HepG2 (cell line): ENCODE measurements around the gene SCN4B. TPM values are rescaled to one million over a fixed set of nuclear protein-coding genes. Genes with fewer than 3 reads are reported as not detected.

Experiments
- ATAC-seq: fragments of 200-7000 bp; cut with Tn5 transposase; 3 replicates; pipeline ENCODE4 v1.9.1; 2020; ENCODE audit warnings: mild to moderate bottlenecking, moderate library complexity
- BruUV-seq: library from RNA; stranded (reverse); fragments of 400-500 nt; replicated peaks from 2 replicates; lab custom pipeline; 2021; lab: Mats Ljungman, UMichigan
- CTCF ChIA-PET: fragments of 300-600 bp; formaldehyde crosslinking; extraction: SDS; loops from one replicate; lab custom pipeline; 2021; ENCODE audit warnings: low total read pairs, inconsistent platforms, low intra/inter-chr PET ratio; lab: Yijun Ruan, JAX
- POLR2A ChIA-PET: fragments of 350-600 bp; sonication (Branson Sonifier 250); formaldehyde crosslinking; loops from one replicate; lab custom pipeline; 2020; ENCODE audit warnings: antibody characterized with exemption, inconsistent platforms; lab: Yijun Ruan, JAX
- DNase-seq: peaks from one replicate; pipeline ENCODE4 v3.0.0-alpha.2; 2015; ENCODE audit warnings: low spot score
- FAIRE-seq: peaks from 3 replicates; lab custom pipeline; 2011; peaks lifted over from hg19 to GRCh38; lab: Jason Lieb, UNC
- H2AFZ ChIP-seq: one replicate; pipeline ENCODE4 v1.6.1; 2011; ENCODE audit warnings: low read length, inconsistent platforms
- H3K27ac ChIP-seq: fragments of 300-600 bp; 3 replicates; pipeline ENCODE4 v1.8.0; 2011; ENCODE audit warnings: mixed run types, mild to moderate bottlenecking, mixed read lengths, low read length, inconsistent platforms; ENCODE audit not compliant: insufficient read depth; ENCODE audit errors: extremely low read length
- H3K27me3 ChIP-seq, 2 experiments: fragments of 200-600 bp in 1 of 2; 2 replicates in 1 of 2; 3 replicates in 1 of 2; pipeline versions ENCODE4 v1.6.0 to v1.8.0; 2011; ENCODE audit warnings: low read length in 2 of 2, mild to moderate bottlenecking in 2 of 2, moderate library complexity in 2 of 2, inconsistent platforms in 1 of 2; ENCODE audit not compliant: insufficient read depth in 2 of 2, control insufficient read depth in 1 of 2
- H3K36me3 ChIP-seq, 2 experiments: fragments of 200-600 bp in 1 of 2; replicated peaks in 1 of 2; 2 replicates in 1 of 2; 3 replicates in 1 of 2; pipeline versions ENCODE4 v1.5.1 to v1.8.0; 2011; ENCODE audit warnings: low read length in 2 of 2, inconsistent platforms in 1 of 2; ENCODE audit not compliant: insufficient read depth in 2 of 2, control insufficient read depth in 1 of 2
- H3K4me1 ChIP-seq: 2 replicates; pipeline ENCODE4 v1.5.1; 2012; ENCODE audit warnings: low read length, inconsistent platforms; ENCODE audit not compliant: insufficient read depth
- H3K4me2 ChIP-seq: 2 replicates; pipeline ENCODE4 v1.6.0; 2011; ENCODE audit warnings: low read depth, low read length, inconsistent platforms
- H3K4me3 ChIP-seq, 3 experiments: fragments of 200-600 bp in 1 of 3; sonication (generic), shearing (Covaris generic) in 1 of 3; replicated peaks in 1 of 3; 2 replicates each; pipeline ENCODE4 v1.5.1; 2011 to 2016; ENCODE audit warnings: low read length in 3 of 3, inconsistent platforms in 2 of 3, low read depth in 2 of 3, mild to moderate bottlenecking in 2 of 3, control low read depth in 1 of 3, mixed read lengths in 1 of 3; ENCODE audit not compliant: insufficient read depth in 1 of 3
- H3K79me2 ChIP-seq: one replicate; pipeline ENCODE4 v1.6.1; 2011; ENCODE audit warnings: low read length, inconsistent platforms; ENCODE audit not compliant: insufficient read depth
- H3K9ac ChIP-seq: 2 replicates; pipeline ENCODE4 v1.6.0; 2011; ENCODE audit warnings: mild to moderate bottlenecking, low read depth, low read length, inconsistent platforms; ENCODE audit not compliant: insufficient read depth
- H3K9me3 ChIP-seq: 2 replicates; pipeline ENCODE4 v1.5.1; 2012; ENCODE audit warnings: mild to moderate bottlenecking, low read length
- H4K20me1 ChIP-seq: 2 replicates; pipeline ENCODE4 v1.6.0; 2011; ENCODE audit warnings: inconsistent platforms, mild to moderate bottlenecking, low read length, moderate library complexity; ENCODE audit not compliant: insufficient read depth
- CEBPB ChIP-seq: IDR thresholded peaks from 2 replicates; pipeline ENCODE4 v1.6.1; 2011; ENCODE audit warnings: low read depth, low read length, improper control_type of control experiment, borderline replicate concordance
- ELF1 ChIP-seq: sonication (generic); formaldehyde crosslinking; IDR thresholded peaks from 2 replicates; pipeline ENCODE4 v1.4.0; 2020; ENCODE audit warnings: missing genetic modification reagents
- ISX ChIP-seq: sonication (generic); formaldehyde crosslinking; conservative IDR thresholded peaks from 2 replicates; pipeline ENCODE4 v1.5.0; 2020; ENCODE audit warnings: missing genetic modification reagents
- MED8 ChIP-seq: sonication (generic); formaldehyde crosslinking; IDR thresholded peaks from 2 replicates; pipeline ENCODE4 v1.8.1; 2023; ENCODE audit warnings: mild to moderate bottlenecking, missing genetic modification reagents; ENCODE audit not compliant: insufficient replicate concordance
- MLLT10 ChIP-seq: sonication (generic); formaldehyde crosslinking; IDR thresholded peaks from 2 replicates; pipeline ENCODE4 v1.4.0; 2020; ENCODE audit warnings: missing genetic modification reagents
- MNT ChIP-seq: fragments of 450-650 bp; IDR thresholded peaks from 2 replicates; pipeline ENCODE4 v1.6.1; 2016
- NR0B2 ChIP-seq: sonication (generic); formaldehyde crosslinking; IDR thresholded peaks from 2 replicates; pipeline ENCODE4 v1.4.0; 2020; ENCODE audit warnings: mild to moderate bottlenecking, missing genetic modification reagents
- NR2C2 ChIP-seq: sonication (generic); formaldehyde crosslinking; IDR thresholded peaks from 2 replicates; pipeline ENCODE4 v1.4.0; 2020; ENCODE audit warnings: missing genetic modification reagents, mild to moderate bottlenecking, moderate library complexity, borderline replicate concordance
- SMAD9 ChIP-seq: sonication (generic); formaldehyde crosslinking; IDR thresholded peaks from 2 replicates; pipeline ENCODE4 v1.5.1; 2020; ENCODE audit warnings: mild to moderate bottlenecking, missing genetic modification reagents
- TRAFD1 ChIP-seq: sonication (generic); formaldehyde crosslinking; IDR thresholded peaks from 2 replicates; pipeline ENCODE4 v1.5.1; 2020; ENCODE audit warnings: missing genetic modification reagents, mild to moderate bottlenecking, borderline replicate concordance
- ZBTB34 ChIP-seq: sonication (generic); formaldehyde crosslinking; IDR thresholded peaks from 2 replicates; pipeline ENCODE4 v1.8.0; 2022; ENCODE audit warnings: mild to moderate bottlenecking, missing genetic modification reagents
- ZMYM2 ChIP-seq: sonication (generic); formaldehyde crosslinking; IDR thresholded peaks from 2 replicates; pipeline ENCODE4 v1.8.0; 2022; ENCODE audit warnings: mild to moderate bottlenecking, missing genetic modification reagents
- ZNF17 ChIP-seq: sonication (generic); formaldehyde crosslinking; IDR thresholded peaks from 2 replicates; pipeline ENCODE4 v1.5.0; 2020; ENCODE audit warnings: mild to moderate bottlenecking, missing genetic modification reagents
- ZNF337 ChIP-seq: sonication (generic); formaldehyde crosslinking; IDR thresholded peaks from 2 replicates; pipeline ENCODE4 v1.5.1; 2020; ENCODE audit warnings: missing genetic modification reagents, low read depth, mild to moderate bottlenecking, borderline replicate concordance
- WGBS: methylation state at CpG from one replicate; pipeline ENCODE4 v1.1.6; 2017; ENCODE audit warnings: low lambda C conversion rate; 5-methylcytosine and 5-hydroxymethylcytosine counted together
- in situ Hi-C: cut with HindIII; loops from 2 replicates; pipeline ENCODE4 v1.10.0; 2017; ENCODE audit warnings: low pct_unique_long_range_greater_than_20kb; ENCODE audit not compliant: extremely low pct_ligation_motif_present
- intact Hi-C: fragments of 100-400 bp; cut with micrococcal nuclease; formaldehyde crosslinking; loops from one replicate; pipeline ENCODE4 v1.10.0; 2022; ENCODE audit not compliant: unreplicated experiment
- polyA plus RNA-seq, 8 experiments: library from polyadenylated mRNA; depleted of rRNA in 3 of 8; stranded (reverse) in 7 of 8; unstranded in 1 of 8; fragments of >200 nt; fragmentation: Illumina TruSeq in 4 of 8; extraction: Trizol in 4 of 8; gene quantifications; 2 replicates each; pipeline versions ENCODE4 v1.2.1 to v1.2.3, GENCODE V29; 2011 to 2016; ENCODE audit warnings: low read depth in 4 of 8, missing spikeins in 1 of 8, mixed read lengths in 1 of 8; ENCODE audit not compliant: insufficient read depth in 1 of 8
- total RNA-seq, 5 experiments: library from RNA; depleted of rRNA; stranded (reverse); fragments of >200 nt; fragmentation: Illumina TruSeq; extraction: Trizol; gene quantifications; 2 replicates each; pipeline ENCODE4 v1.2.3, GENCODE V29; 2016; ENCODE audit warnings: low read depth in 1 of 5

The SCN4B gene
- total and polyA plus RNA-seq, 2 of the 13 experiments (the other 11 are each of a cell fraction or from before 2014, with no cell fraction given): 0.04 to 0.29 TPM

GRCh38 chr11:118132385-118133151 is 20.1 kb downstream of the SCN4B start:
- ChIA-PET CTCF (no interaction called here), POLR2A (no interaction called here)
- H3K4me1 ChIP-seq: no peaks in the 10 kb centered on the region
- WGBS: 43% methylated on average over 14 of the region's 15 CpGs
- no peaks in the 10 kb centered on the region for H4K20me1 ChIP-seq
- no peak overlapping the region for H3K27ac ChIP-seq
- peaks cover 8 to 43% of the 10 kb centered on the region in 2 experiments; a peak in 4 of 5 replicates for H3K27me3 ChIP-seq
- no peak for TF ChIP-seq ZNF17 (CRISPR knock-in tag)
- TF ChIP-seq ELF1 (CRISPR knock-in tag): no peak
- no peak for TF ChIP-seq NR0B2 (CRISPR knock-in tag)
- TF ChIP-seq ZBTB34 (CRISPR knock-in tag): no peak
- no peak for TF ChIP-seq MNT
- no peak for TF ChIP-seq TRAFD1 (CRISPR knock-in tag)
- TF ChIP-seq MED8 (CRISPR knock-in tag): no peak
- no peak for TF ChIP-seq CEBPB
- no peak for TF ChIP-seq ZMYM2 (CRISPR knock-in tag)
- no peak for TF ChIP-seq ZNF337 (CRISPR knock-in tag)
- TF ChIP-seq NR2C2 (CRISPR knock-in tag): no peak
- TF ChIP-seq MLLT10 (CRISPR knock-in tag): no peak
- no peak for TF ChIP-seq ISX
- no peak for TF ChIP-seq SMAD9 (CRISPR knock-in tag)
- intact Hi-C loops (no loop called here), in situ Hi-C loops (loop anchor here (25.0 kb wide), 1 partner anchor 355 kb away; no protein-coding TSS in a partner anchor)
- no TSS peak for BruUV-seq
- ATAC-seq (no peak), DNase-seq (no peak), FAIRE-seq (no peak)
- H2AFZ ChIP-seq: no peak overlapping the region
- H3K9me3 ChIP-seq: no peaks in the 10 kb centered on the region
- H3K4me2 ChIP-seq: no peak overlapping the region
- no peak overlapping the region for H3K4me3 ChIP-seq
- no peaks in the 10 kb centered on the region for H3K79me2 ChIP-seq
- no peaks in the 10 kb centered on the region for H3K36me3 ChIP-seq
- H3K9ac ChIP-seq: no peak overlapping the region
